ENCODE measurements around the gene DAPK1.

The DAPK1 gene

GRCh38 chr9:87678650-87679355 lies 181.1 kb downstream of the DAPK1 start:
- Histone ChIP-seq H2BK15ac (ENCODE audit: low read depth, poor library complexity, severe bottlenecking) (no peak overlapping the region), H3K4me3 (ENCODE audit: insufficient read depth in 1 of 2, low read depth in 1 of 2, low read length in 2 of 2) (no peak overlapping the region), H4K8ac (ENCODE audit: low read length) (no peak overlapping the region)

GRCh38 chr9:87681271-87682061 lies 183.8 kb downstream of the DAPK1 start:
- no peak overlapping the region for H4K91ac ChIP-seq (ENCODE audit: low read length)
- H3K36me3 ChIP-seq (ENCODE audit: control insufficient read depth in 1 of 2, insufficient read depth in 2 of 2, low read depth in 1 of 2, low read length in 2 of 2), result peaks cover 11 to 65% of the 10 kb centered on the region in 2 experiments
- H3K9ac ChIP-seq (ENCODE audit: low read length), result no peak overlapping the region
- H3K4me3 ChIP-seq (ENCODE audit: insufficient read depth in 1 of 2, low read depth in 1 of 2, low read length in 2 of 2), result no peak overlapping the region
- DNase-seq, result no peak
- WGBS, result 97% methylated on average over 9 of the region's 11 CpGs
- no peak overlapping the region for H3K4me2 ChIP-seq (ENCODE audit: low read length, poor library complexity, severe bottlenecking)
- H4K8ac ChIP-seq (ENCODE audit: low read length), result no peak overlapping the region
- H3K27me3 ChIP-seq (ENCODE audit: control insufficient read depth in 1 of 2, insufficient read depth in 1 of 2, low read length in 2 of 2), result no peaks in the 10 kb centered on the region
- no peak overlapping the region for H2AFZ ChIP-seq (ENCODE audit: low read depth, low read length)
- H2AK5ac ChIP-seq (ENCODE audit: low read length, severe bottlenecking), result no peak overlapping the region
- H2BK120ac ChIP-seq (ENCODE audit: low read depth, low read length), result no peak overlapping the region
- H3K4ac ChIP-seq (ENCODE audit: low read depth in 1 of 2, low read length in 2 of 2), result no peak overlapping the region
- H3K18ac ChIP-seq (ENCODE audit: low read depth in 1 of 2, low read length in 2 of 2), result no peak overlapping the region
- H2BK5ac ChIP-seq (ENCODE audit: low read depth, low read length, poor library complexity, severe bottlenecking), result no peak overlapping the region
- no peak overlapping the region for H2BK12ac ChIP-seq (ENCODE audit: low read length in 2 of 2)
- no peak overlapping the region for H3K14ac ChIP-seq (ENCODE audit: low read length in 2 of 2)
- H3K27ac ChIP-seq (ENCODE audit: low read length, poor library complexity, severe bottlenecking), result no peak overlapping the region
- H2BK15ac ChIP-seq (ENCODE audit: low read depth, poor library complexity, severe bottlenecking), result no peak overlapping the region
- H3K9me3 ChIP-seq (ENCODE audit: control insufficient read depth, low read length), result no peaks in the 10 kb centered on the region
- peaks cover 11% of the 10 kb centered on the region for H3K4me1 ChIP-seq (ENCODE audit: control insufficient read depth, insufficient read depth, low read depth, low read length)
- no peak overlapping the region for H3K23ac ChIP-seq (ENCODE audit: low read length in 2 of 2)
- peaks cover 22% of the 10 kb centered on the region for H3K79me1 ChIP-seq (replicated peaks; ENCODE audit: low read length, poor library complexity, severe bottlenecking)

More at GRCh38 chr9:87678650-87679355, 181.1 kb downstream of the DAPK1 start:
- H3K23ac ChIP-seq (ENCODE audit: low read length in 2 of 2), result no peak overlapping the region
- 66% methylated on average over 9 of the region's 9 CpGs for WGBS
- no peak overlapping the region for H2AK5ac ChIP-seq (ENCODE audit: low read length, severe bottlenecking)
- no peak overlapping the region for H3K18ac ChIP-seq (ENCODE audit: low read depth in 1 of 2, low read length in 2 of 2)
- H3K4me1 ChIP-seq (ENCODE audit: control insufficient read depth, insufficient read depth, low read depth, low read length), result peaks cover 1% of the 10 kb centered on the region
- no peak overlapping the region for H2AFZ ChIP-seq (ENCODE audit: low read depth, low read length)
- no peak overlapping the region for H2BK120ac ChIP-seq (ENCODE audit: low read depth, low read length)
- H3K79me1 ChIP-seq (replicated peaks; ENCODE audit: low read length, poor library complexity, severe bottlenecking), result peaks cover 19% of the 10 kb centered on the region
- peaks cover 10 to 60% of the 10 kb centered on the region in 2 experiments for H3K36me3 ChIP-seq (ENCODE audit: control insufficient read depth in 1 of 2, insufficient read depth in 2 of 2, low read depth in 1 of 2, low read length in 2 of 2)
- H4K91ac ChIP-seq (ENCODE audit: low read length), result no peak overlapping the region
- no peaks in the 10 kb centered on the region for H3K9me3 ChIP-seq (ENCODE audit: control insufficient read depth, low read length)
- H3K4ac ChIP-seq (ENCODE audit: low read depth in 1 of 2, low read length in 2 of 2), result no peak overlapping the region
- H3K27ac ChIP-seq (ENCODE audit: low read length, poor library complexity, severe bottlenecking), result no peak overlapping the region
- no peaks in the 10 kb centered on the region for H3K27me3 ChIP-seq (ENCODE audit: control insufficient read depth in 1 of 2, insufficient read depth in 1 of 2, low read length in 2 of 2)
- no peak overlapping the region for H3K4me2 ChIP-seq (ENCODE audit: low read length, poor library complexity, severe bottlenecking)
- H3K14ac ChIP-seq (ENCODE audit: low read length in 2 of 2), result no peak overlapping the region
- DNase-seq, result peak; percentile 81
- peak overlapping the region; percentile 8 for H3K9ac ChIP-seq (ENCODE audit: low read length)
- no peak overlapping the region for H2BK5ac ChIP-seq (ENCODE audit: low read depth, low read length, poor library complexity, severe bottlenecking)
- no peak overlapping the region for H2BK12ac ChIP-seq (ENCODE audit: low read length in 2 of 2)

- H2BK5ac ChIP-seq (ENCODE audit: low read depth, low read length, poor library complexity, severe bottlenecking), result no peak overlapping the region
- no peak overlapping the region for H3K4ac ChIP-seq (ENCODE audit: low read depth in 1 of 2, low read length in 2 of 2)
Measured at GRCh38 chr9:87682085-87682484, 184.4 kb downstream of the DAPK1 start.

GRCh38 chr9:87682618-87683017 lies 185.0 kb downstream of the DAPK1 start:
- no peak overlapping the region for H3K4me2 ChIP-seq (ENCODE audit: low read length, poor library complexity, severe bottlenecking)
- H3K18ac ChIP-seq (ENCODE audit: low read depth in 1 of 2, low read length in 2 of 2), result no peak overlapping the region
- H3K9me3 ChIP-seq (ENCODE audit: control insufficient read depth, low read length), result no peaks in the 10 kb centered on the region
- H3K27me3 ChIP-seq (ENCODE audit: control insufficient read depth in 1 of 2, insufficient read depth in 1 of 2, low read length in 2 of 2), result no peaks in the 10 kb centered on the region
- H3K4ac ChIP-seq (ENCODE audit: low read depth in 1 of 2, low read length in 2 of 2), result no peak overlapping the region
- no peak overlapping the region for H2BK120ac ChIP-seq (ENCODE audit: low read depth, low read length)
- no peak overlapping the region for H2AFZ ChIP-seq (ENCODE audit: low read depth, low read length)
- peaks cover 22% of the 10 kb centered on the region for H3K79me1 ChIP-seq (replicated peaks; ENCODE audit: low read length, poor library complexity, severe bottlenecking)
- H3K27ac ChIP-seq (ENCODE audit: low read length, poor library complexity, severe bottlenecking), result no peak overlapping the region
- no peak overlapping the region for H3K4me3 ChIP-seq (ENCODE audit: insufficient read depth in 1 of 2, low read depth in 1 of 2, low read length in 2 of 2)
- no peak overlapping the region for H2BK15ac ChIP-seq (ENCODE audit: low read depth, poor library complexity, severe bottlenecking)
- H2BK5ac ChIP-seq (ENCODE audit: low read depth, low read length, poor library complexity, severe bottlenecking), result no peak overlapping the region
- peaks cover 11% of the 10 kb centered on the region for H3K4me1 ChIP-seq (ENCODE audit: control insufficient read depth, insufficient read depth, low read depth, low read length)
- H3K14ac ChIP-seq (ENCODE audit: low read length in 2 of 2), result no peak overlapping the region
- no peak overlapping the region for H4K91ac ChIP-seq (ENCODE audit: low read length)
- H3K9ac ChIP-seq (ENCODE audit: low read length), result no peak overlapping the region
- peaks cover 20 to 56% of the 10 kb centered on the region in 2 experiments for H3K36me3 ChIP-seq (ENCODE audit: control insufficient read depth in 1 of 2, insufficient read depth in 2 of 2, low read depth in 1 of 2, low read length in 2 of 2)
- DNase-seq, result no peak
- H3K23ac ChIP-seq (ENCODE audit: low read length in 2 of 2), result no peak overlapping the region
- no peak overlapping the region for H2BK12ac ChIP-seq (ENCODE audit: low read length in 2 of 2)
- no peak overlapping the region for H2AK5ac ChIP-seq (ENCODE audit: low read length, severe bottlenecking)
- 97% methylated on average over 4 of the region's 4 CpGs for WGBS
- no peak overlapping the region for H4K8ac ChIP-seq (ENCODE audit: low read length)

More at GRCh38 chr9:87682085-87682484, 184.4 kb downstream of the DAPK1 start:
- no peak overlapping the region for H2AFZ ChIP-seq (ENCODE audit: low read depth, low read length)
- H3K18ac ChIP-seq (ENCODE audit: low read depth in 1 of 2, low read length in 2 of 2), result no peak overlapping the region
- H3K36me3 ChIP-seq (ENCODE audit: control insufficient read depth in 1 of 2, insufficient read depth in 2 of 2, low read depth in 1 of 2, low read length in 2 of 2), result peaks cover 17 to 61% of the 10 kb centered on the region in 2 experiments
- H3K27ac ChIP-seq (ENCODE audit: low read length, poor library complexity, severe bottlenecking), result no peak overlapping the region
- peaks cover 22% of the 10 kb centered on the region for H3K79me1 ChIP-seq (replicated peaks; ENCODE audit: low read length, poor library complexity, severe bottlenecking)
- H2BK12ac ChIP-seq (ENCODE audit: low read length in 2 of 2), result no peak overlapping the region
- no peak overlapping the region for H4K91ac ChIP-seq (ENCODE audit: low read length)
- H2BK120ac ChIP-seq (ENCODE audit: low read depth, low read length), result no peak overlapping the region
- H3K9ac ChIP-seq (ENCODE audit: low read length), result no peak overlapping the region
- no peak overlapping the region for H3K23ac ChIP-seq (ENCODE audit: low read length in 2 of 2)
- H3K14ac ChIP-seq (ENCODE audit: low read length in 2 of 2), result no peak overlapping the region
- no peak overlapping the region for H4K8ac ChIP-seq (ENCODE audit: low read length)
- no peaks in the 10 kb centered on the region for H3K9me3 ChIP-seq (ENCODE audit: control insufficient read depth, low read length)
- 88% methylated on average over 4 of the region's 4 CpGs for WGBS
- H3K4me1 ChIP-seq (ENCODE audit: control insufficient read depth, insufficient read depth, low read depth, low read length), result peaks cover 11% of the 10 kb centered on the region
- no peak for DNase-seq
- H3K4me3 ChIP-seq (ENCODE audit: insufficient read depth in 1 of 2, low read depth in 1 of 2, low read length in 2 of 2), result no peak overlapping the region
- H2BK15ac ChIP-seq (ENCODE audit: low read depth, poor library complexity, severe bottlenecking), result no peak overlapping the region
- no peak overlapping the region for H2AK5ac ChIP-seq (ENCODE audit: low read length, severe bottlenecking)
- H3K27me3 ChIP-seq (ENCODE audit: control insufficient read depth in 1 of 2, insufficient read depth in 1 of 2, low read length in 2 of 2), result no peaks in the 10 kb centered on the region
- H3K4me2 ChIP-seq (ENCODE audit: low read length, poor library complexity, severe bottlenecking), result no peak overlapping the region

All from mesenchymal stem cell (in vitro differentiated cells and primary cell).